ENCODE data around the gene ALOX15. TPM values are rescaled to one million over a fixed set of nuclear protein-coding genes. Genes with fewer than 3 reads are reported as not detected.

Gene ALOX15
- total and polyA plus RNA-seq, 10 of the 15 experiments (the other 5 are each of a cell fraction or from before 2014, with no cell fraction given), result 0.05 to 1.0 (median 0.24) TPM

GRCh38 chr17:4622375-4622774, 19.1 kb downstream of the ALOX15 start (continued):
- TF ChIP-seq, protein P1, sequence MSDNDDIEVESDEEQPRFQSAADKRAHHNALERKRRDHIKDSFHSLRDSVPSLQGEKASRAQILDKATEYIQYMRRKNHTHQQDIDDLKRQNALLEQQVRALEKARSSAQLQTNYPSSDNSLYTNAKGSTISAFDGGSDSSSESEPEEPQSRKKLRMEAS (IDR thresholded peaks at IDR 0.05; ENCODE audit: low read depth, low read length), result no peak
- no peak for TF ChIP-seq BCL11A (IDR thresholded peaks at IDR 0.05; ENCODE audit: low read depth, low read length)

DNA sequence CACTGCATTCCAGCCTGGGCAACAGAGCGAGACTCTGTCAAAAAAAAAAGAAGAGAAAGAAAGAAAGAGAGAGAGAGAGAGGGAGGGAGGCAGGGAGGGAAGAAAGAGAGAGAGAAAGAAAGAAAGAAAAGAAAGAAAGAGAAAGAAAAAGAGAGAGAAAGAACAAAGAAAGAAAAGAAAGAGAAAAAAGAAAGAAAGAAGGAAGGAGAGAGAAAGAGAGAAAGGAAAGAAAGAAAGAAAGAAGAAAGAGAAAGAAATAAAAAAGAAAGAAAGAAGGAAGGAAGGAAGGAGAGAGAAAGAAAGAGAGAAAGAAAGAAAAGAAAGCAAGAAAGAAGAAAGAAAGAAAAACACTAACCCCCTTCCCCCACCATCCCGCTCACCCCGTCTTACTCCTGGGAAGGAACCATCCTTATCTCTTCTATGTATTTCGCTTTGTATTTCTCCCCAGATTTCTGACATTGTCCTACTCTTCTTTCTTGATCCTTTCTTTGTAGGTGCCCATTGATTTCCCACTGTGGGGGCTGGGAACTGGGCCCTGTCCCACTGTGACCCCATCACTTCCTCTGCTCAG, 20.9 kb downstream of the ALOX15 start:
- Histone ChIP-seq H3K27ac (ENCODE audit: control insufficient read depth, insufficient read depth) (no peak overlapping the region), H3K9me3 (replicated peaks; ENCODE audit: control insufficient read depth, insufficient read depth, low read length) (no peaks in the 10 kb centered on the region; the same call in 1 of the 3 replicates), H3K4me1 (ENCODE audit: control insufficient read depth, insufficient read depth, low read length) (no peaks in the 10 kb centered on the region), H3K27me3 (replicated peaks in 1 of 2; ENCODE audit: control insufficient read depth in 2 of 2, insufficient read depth in 2 of 2, low read length in 1 of 2) (peaks cover 0 to 3% of the 10 kb centered on the region in 2 experiments; a peak in 1 of 4 replicates), H3K36me3 (ENCODE audit: control insufficient read depth in 2 of 2, insufficient read depth in 2 of 2, low read length in 1 of 2) (no peaks in the 10 kb centered on the region), H2AFZ (ENCODE audit: control insufficient read depth, low read depth, low read length) (no peak overlapping the region), H3K79me2 (ENCODE audit: control insufficient read depth, insufficient read depth, low read length) (no peaks in the 10 kb centered on the region), H3K9ac (ENCODE audit: control insufficient read depth, insufficient read depth, low read length) (no peak overlapping the region), H3K4me3 (no peak overlapping the region), H4K20me1 (ENCODE audit: control insufficient read depth, insufficient read depth) (no peaks in the 10 kb centered on the region), H3K4me2 (ENCODE audit: control insufficient read depth, insufficient read depth) (no peak overlapping the region)
- ATAC-seq (no peak), FAIRE-seq (no peak), DNase-seq (ENCODE audit: low read depth, low spot score) (no peak)
- SMC1A ChIA-PET (ENCODE audit: uncharacterized antibody, unreplicated experiment), result no interaction called here
- in situ Hi-C loops (cut with MboI) (loop anchor here (5.0 kb wide), 1 partner anchor 53 kb away; no protein-coding TSS in a partner anchor), intact Hi-C loops (cut with micrococcal nuclease; ENCODE audit: unreplicated experiment) (no loop called here)
- CTCF ChIA-PET, result no interaction called here
- TF ChIP-seq EZH2 (IDR thresholded peaks at IDR 0.05; ENCODE audit: borderline replicate concordance, control insufficient read depth, low read depth, low read length) (no peak), ESRRA (IDR thresholded peaks at IDR 0.05; ENCODE audit: low read length) (no peak), NFYA (IDR thresholded peaks at IDR 0.05; ENCODE audit: borderline replicate concordance, low read depth, low read length) (no peak), FOXK2 (IDR thresholded peaks at IDR 0.05) (no peak), EED (IDR thresholded peaks at IDR 0.05; ENCODE audit: low read depth) (no peak), ZNF207 (IDR thresholded peaks at IDR 0.05; ENCODE audit: borderline replicate concordance) (no peak), ZNF24 (IDR thresholded peaks at IDR 0.05) (no peak), GABPA (IDR thresholded peaks at IDR 0.05; ENCODE audit: low read depth) (no peak), POLR2AphosphoS2 (IDR thresholded peaks at IDR 0.05; ENCODE audit: low read depth, low read length) (no peak), SMAD5 (IDR thresholded peaks at IDR 0.05; ENCODE audit: low read depth) (no peak), BCL11A (IDR thresholded peaks at IDR 0.05; ENCODE audit: low read depth, low read length) (no peak), YY1 (IDR thresholded peaks at IDR 0.05; ENCODE audit: low read depth, low read length) (no peak), BCLAF1 (IDR thresholded peaks at IDR 0.05) (no peak)
- TF ChIP-seq, protein P2, sequence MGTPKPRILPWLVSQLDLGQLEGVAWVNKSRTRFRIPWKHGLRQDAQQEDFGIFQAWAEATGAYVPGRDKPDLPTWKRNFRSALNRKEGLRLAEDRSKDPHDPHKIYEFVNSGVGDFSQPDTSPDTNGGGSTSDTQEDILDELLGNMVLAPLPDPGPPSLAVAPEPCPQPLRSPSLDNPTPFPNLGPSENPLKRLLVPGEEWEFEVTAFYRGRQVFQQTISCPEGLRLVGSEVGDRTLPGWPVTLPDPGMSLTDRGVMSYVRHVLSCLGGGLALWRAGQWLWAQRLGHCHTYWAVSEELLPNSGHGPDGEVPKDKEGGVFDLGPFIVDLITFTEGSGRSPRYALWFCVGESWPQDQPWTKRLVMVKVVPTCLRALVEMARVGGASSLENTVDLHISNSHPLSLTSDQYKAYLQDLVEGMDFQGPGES (IDR thresholded peaks at IDR 0.05), result no peak
- TF ChIP-seq, protein P3, sequence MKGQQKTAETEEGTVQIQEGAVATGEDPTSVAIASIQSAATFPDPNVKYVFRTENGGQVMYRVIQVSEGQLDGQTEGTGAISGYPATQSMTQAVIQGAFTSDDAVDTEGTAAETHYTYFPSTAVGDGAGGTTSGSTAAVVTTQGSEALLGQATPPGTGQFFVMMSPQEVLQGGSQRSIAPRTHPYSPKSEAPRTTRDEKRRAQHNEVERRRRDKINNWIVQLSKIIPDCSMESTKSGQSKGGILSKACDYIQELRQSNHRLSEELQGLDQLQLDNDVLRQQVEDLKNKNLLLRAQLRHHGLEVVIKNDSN (IDR thresholded peaks at IDR 0.05; ENCODE audit: borderline replicate concordance, extremely low read length, insufficient read depth, low read depth, low read length), result no peak
- RAD21 ChIA-PET (ENCODE audit: unreplicated experiment), result no interaction called here
- POLR2A ChIA-PET, result no interaction called here
- 24% methylated on average over 4 of the region's 4 CpGs for WGBS (ENCODE audit: insufficient coverage, insufficient replicate concordance, low lambda C conversion rate, missing lambda C conversion rate)
- no TSS peak for BruUV-seq (replicated peaks)
